K562 (cell line): ENCODE measurements around the gene AKAP12. TPM values are rescaled to one million over a fixed set of nuclear protein-coding genes. Genes with fewer than 3 reads are reported as not detected.

ENCODE experiments used
- ATAC-seq: fragments of 200-7000 bp; cut with Tn5 transposase; 3 replicates; pipeline ENCODE4 v1.9.1; 2020; ENCODE audit warnings: moderate library complexity
- BruUV-seq: library from RNA; stranded (reverse); fragments of 400-500 nt; replicated peaks from 2 replicates; lab custom pipeline; 2021; lab: Mats Ljungman, UMichigan
- CTCF ChIA-PET: fragments of 300-600 bp; formaldehyde crosslinking; extraction: SDS; loops from one replicate; lab custom pipeline; 2021; ENCODE audit warnings: low intra/inter-chr PET ratio; lab: Yijun Ruan, JAX
- POLR2A ChIA-PET: fragments of 300-600, 350-650 bp; sonication (Branson Sonifier 250); formaldehyde crosslinking; extraction: SDS; loops from one replicate; lab custom pipeline; 2021; ENCODE audit warnings: antibody characterized with exemption, inconsistent platforms; lab: Yijun Ruan, JAX
- DNase-seq, 4 experiments: peaks; one replicate each; pipeline versions ENCODE4 v3.0.0 to v3.0.0-alpha.2; 2011 to 2018; ENCODE audit warnings: low spot score in 3 of 4, mixed read lengths in 3 of 4; ENCODE audit errors: extremely low read depth in 1 of 4
- FAIRE-seq: peaks from 2 replicates; lab custom pipeline; 2011; peaks lifted over from hg19 to GRCh38; lab: Jason Lieb, UNC
- H2AFZ ChIP-seq: 2 replicates; pipeline ENCODE4 v1.6.0; 2011; ENCODE audit warnings: low read depth, low read length, control low read depth, inconsistent platforms
- H3K27ac ChIP-seq: fragments of 200-600 bp; 3 replicates; pipeline ENCODE4 v1.8.0; 2011; ENCODE audit warnings: low read depth, mild to moderate bottlenecking, control low read depth, inconsistent platforms, low read length, moderate library complexity, mixed read lengths; ENCODE audit errors: extremely low read depth
- H3K27me3 ChIP-seq, 2 experiments: fragments of 300-600 bp in 1 of 2; 2 replicates in 1 of 2; 3 replicates in 1 of 2; pipeline versions ENCODE4 v1.6.0 to v1.8.0; 2011; ENCODE audit warnings: inconsistent platforms in 2 of 2, low read length in 2 of 2, mild to moderate bottlenecking in 1 of 2, mixed read lengths in 1 of 2, moderate library complexity in 1 of 2; ENCODE audit not compliant: control insufficient read depth in 2 of 2, insufficient read depth in 2 of 2
- H3K36me3 ChIP-seq: fragments of 300-600 bp; 3 replicates; pipeline ENCODE4 v1.8.0; 2011; ENCODE audit warnings: mild to moderate bottlenecking, low read length, inconsistent platforms; ENCODE audit not compliant: control insufficient read depth, insufficient read depth
- H3K4me1 ChIP-seq, 2 experiments: fragments of 200-600 bp in 1 of 2; replicated peaks in 1 of 2; 2 replicates in 1 of 2; 3 replicates in 1 of 2; pipeline versions ENCODE4 v1.5.1 to v1.8.0; 2011; ENCODE audit warnings: inconsistent platforms in 2 of 2, low read length in 2 of 2, mild to moderate bottlenecking in 1 of 2, mixed read lengths in 1 of 2, moderate library complexity in 1 of 2; ENCODE audit not compliant: control insufficient read depth in 2 of 2, insufficient read depth in 2 of 2
- H3K4me2 ChIP-seq: 2 replicates; pipeline ENCODE4 v1.6.1; 2011; ENCODE audit warnings: low read length, control low read depth, inconsistent platforms, mixed read lengths; ENCODE audit not compliant: insufficient read depth
- H3K4me3 ChIP-seq: fragments of 200-600 bp; sonication (generic), shearing (Covaris generic); 2 replicates; pipeline ENCODE4 v1.5.1; 2016; ENCODE audit warnings: control low read depth, inconsistent platforms
- H3K79me2 ChIP-seq: fragments of 200-600 bp; 3 replicates; pipeline ENCODE4 v1.8.0; 2011; ENCODE audit warnings: low read length, inconsistent platforms; ENCODE audit not compliant: control insufficient read depth, insufficient read depth
- H3K9ac ChIP-seq, 2 experiments: 2 replicates each; pipeline versions ENCODE4 v1.6.0 to v1.6.1; 2011; ENCODE audit warnings: low read depth in 2 of 2, low read length in 2 of 2, control low read depth in 1 of 2, inconsistent platforms in 1 of 2, mild to moderate bottlenecking in 1 of 2, mixed read lengths in 1 of 2; ENCODE audit not compliant: insufficient read depth in 1 of 2
- H3K9me1 ChIP-seq: one replicate; pipeline ENCODE4 v1.6.0; 2011; ENCODE audit warnings: inconsistent platforms, mild to moderate bottlenecking, low read length, moderate library complexity; ENCODE audit not compliant: control insufficient read depth, insufficient read depth
- H3K9me3 ChIP-seq: replicated peaks from 2 replicates; pipeline ENCODE4 v1.5.1; 2011; ENCODE audit warnings: low read depth, low read length, inconsistent platforms; ENCODE audit not compliant: control insufficient read depth, insufficient read depth
- H4K20me1 ChIP-seq: replicated peaks from 2 replicates; pipeline ENCODE4 v1.6.1; 2011; ENCODE audit warnings: low read length, inconsistent platforms, mixed read lengths; ENCODE audit not compliant: control insufficient read depth, insufficient read depth
- BACH1 ChIP-seq: fragments of 200-800 bp; sonication (Bioruptor generic); IDR thresholded peaks from 2 replicates; pipeline ENCODE4 v1.6.1; 2016; ENCODE audit warnings: missing genetic modification characterization, missing compliant biosample characterization
- ELF4 ChIP-seq: fragments of 450-650 bp; formaldehyde crosslinking; IDR thresholded peaks from 2 replicates; pipeline ENCODE4 v1.4.0; 2022; ENCODE audit warnings: missing genetic modification characterization
- ETS2 ChIP-seq: IDR thresholded peaks from 2 replicates; pipeline ENCODE4 v1.6.1; 2016; ENCODE audit warnings: borderline replicate concordance, missing genetic modification characterization, mild to moderate bottlenecking, moderate library complexity, missing compliant biosample characterization; ENCODE audit not compliant: poor library complexity, severe bottlenecking
- MIER1 ChIP-seq: fragments of 450-650 bp; IDR thresholded peaks from 2 replicates; pipeline ENCODE4 v1.6.1; 2016; ENCODE audit warnings: antibody characterized with exemption, mild to moderate bottlenecking, low read depth
- NCOA1 ChIP-seq: fragments of 450-650 bp; IDR thresholded peaks from 2 replicates; pipeline ENCODE4 v1.6.1; 2016; ENCODE audit warnings: low read depth
- NFRKB ChIP-seq: fragments of 450-650 bp; IDR thresholded peaks from 2 replicates; pipeline ENCODE4 v1.6.1; 2016; ENCODE audit warnings: low read depth
- NFXL1 ChIP-seq: fragments of 450-650 bp; formaldehyde crosslinking; IDR thresholded peaks from 2 replicates; pipeline ENCODE4 v1.4.0; 2021; ENCODE audit warnings: mild to moderate bottlenecking
- POLR3G ChIP-seq: IDR thresholded peaks from 2 replicates; pipeline ENCODE4 v1.6.1; 2011; ENCODE audit not compliant: insufficient read length, insufficient replicate concordance; ENCODE audit errors: extremely low read depth
- RAD51 ChIP-seq: fragments of 450-650 bp; IDR thresholded peaks from 2 replicates; pipeline ENCODE4 v1.7.1; 2016; ENCODE audit warnings: low read depth, mild to moderate bottlenecking, borderline replicate concordance
- RERE ChIP-seq: sonication (generic); formaldehyde crosslinking; IDR thresholded peaks from 2 replicates; pipeline ENCODE4 v1.8.0; 2023; ENCODE audit warnings: missing genetic modification reagents, mild to moderate bottlenecking, borderline replicate concordance
- RNF219 ChIP-seq: fragments of 250-450 bp; sonication (Bioruptor Pico); IDR thresholded peaks from 2 replicates; pipeline ENCODE4 v1.5.0; 2022; ENCODE audit warnings: mild to moderate bottlenecking
- TCFL5 ChIP-seq: fragments of 250-450 bp; sonication (Bioruptor Pico); conservative IDR thresholded peaks from 2 replicates; pipeline ENCODE4 v1.6.1; 2021; ENCODE audit warnings: mild to moderate bottlenecking, moderate library complexity, matching md5 sums
- ZNF133 ChIP-seq: fragments of 250-450 bp; sonication (Bioruptor Pico); IDR thresholded peaks from 2 replicates; pipeline ENCODE4 v1.4.0; 2020; ENCODE audit warnings: mild to moderate bottlenecking
- WGBS: fragments of 100-300 bp; shearing (Covaris generic); methylation state at CpG from one replicate; pipeline ENCODE4 v1.1.6; 2016; ENCODE audit warnings: low coverage, mixed read lengths; ENCODE audit not compliant: insufficient coverage; ENCODE audit errors: missing lambda C conversion rate; 5-methylcytosine and 5-hydroxymethylcytosine counted together
- in situ Hi-C: fragments of 300-500 bp; cut with MboI; formaldehyde crosslinking; loops from 4 replicates; pipeline ENCODE4 v1.15.0; 2018; ENCODE audit warnings: inconsistent platforms, mixed read lengths
- intact Hi-C: fragments of 100-400 bp; cut with micrococcal nuclease; formaldehyde crosslinking; loops from 2 replicates; pipeline ENCODE4 v1.14.2; 2022
- polyA plus RNA-seq, 8 experiments: library from polyadenylated mRNA; depleted of rRNA in 4 of 8; stranded (reverse) in 5 of 8; unstranded in 3 of 8; fragments of >200 nt; fragmentation: Nextera tagmentation in 2 of 8; fragmentation: Illumina TruSeq in 1 of 8; extraction: Ambion mirVana in 2 of 8; extraction: Trizol in 1 of 8; gene quantifications; 2 replicates each; pipeline versions ENCODE4 v1.2.1 to v1.2.3, GENCODE V29; 2011 to 2014; ENCODE audit warnings: inconsistent platforms in 1 of 8, missing spikeins in 1 of 8
- total RNA-seq, 7 experiments: library from RNA; depleted of rRNA in 6 of 7; stranded (reverse); fragments of >200 nt in 6 of 7; fragmentation: Illumina TruSeq in 2 of 7; extraction: Trizol in 2 of 7; gene quantifications; 2 replicates each; pipeline versions ENCODE4 v1.2.1 to v1.2.3, GENCODE V29; 2011 to 2021; ENCODE audit warnings: low replicate concordance in 1 of 7

The AKAP12 gene
- total and polyA plus RNA-seq, 9 of the 15 experiments (the other 6 are each of a cell fraction or from before 2014, with no cell fraction given) = 0.08 to 2.0 (median 0.62) TPM

- TF ChIP-seq RAD51 (no peak), TCFL5 (CRISPR knock-in tag) (no peak), RNF219 (CRISPR knock-in tag) (no peak), NCOA1 (no peak)
Observed at GRCh38 chr6:151225919-151226318, 13.8 kb upstream of the AKAP12 start (continued).

- peak in 1 of 4 experiments; percentile 34 for DNase-seq
- H3K4me2 ChIP-seq = peak overlapping the region; percentile 67
- peak overlapping the region; percentile 91 for H2AFZ ChIP-seq
- no peaks in the 10 kb centered on the region for H3K79me2 ChIP-seq
- in situ Hi-C loops = no loop called here
- H3K4me1 ChIP-seq = peaks cover 20 to 21% of the 10 kb centered on the region in 2 experiments
- intact Hi-C loops = no loop called here
- H3K27me3 ChIP-seq = no peaks in the 10 kb centered on the region
- no peak; the same call in 2 of the 3 replicates for ATAC-seq
- no peaks in the 10 kb centered on the region for H3K9me1 ChIP-seq
- POLR2A ChIA-PET = interaction anchor here (0.6 to 1.7 kb wide), 8 partner anchors 12 to 429 kb away, joined by 3 to 6 read pairs (median 3); no protein-coding TSS in a partner anchor
- H3K4me3 ChIP-seq = no peak overlapping the region
- H3K9ac ChIP-seq = peak overlapping the region in 1 of 2 experiments; percentile 76; a peak in 2 of 4 replicates
- 51% methylated on average over 3 of the region's 3 CpGs for WGBS
- H3K36me3 ChIP-seq = no peaks in the 10 kb centered on the region
- H4K20me1 ChIP-seq = no peaks in the 10 kb centered on the region
- no peak for FAIRE-seq
- H3K9me3 ChIP-seq = no peaks in the 10 kb centered on the region
- H3K27ac ChIP-seq = peak overlapping the region; percentile 87
- CTCF ChIA-PET = no interaction called here
- BruUV-seq = no TSS peak
- TF ChIP-seq POLR3G (no peak), ELF4 (no peak), BACH1 (tag) (peak; percentile 60; the same call in 1 of the 2 replicates), NFRKB (peak; percentile 52), MIER1 (peak; percentile 36; the same call in 1 of the 2 replicates), RERE (no peak), ETS2 (tag) (no peak), NFXL1 (CRISPR knock-in tag) (peak; percentile 58; the same call in 1 of the 2 replicates), ZNF133 (no peak)
Observed at GRCh38 chr6:151228788-151229400, 10.9 kb upstream of the AKAP12 start.
